MCF 10A (cell line): ENCODE results near the gene RSPRY1. TPM values are rescaled to one million over a fixed set of nuclear protein-coding genes. Genes with fewer than 3 reads are reported as not detected.

Source experiments
- BruUV-seq: library from RNA; stranded (reverse); fragments of 400-500 nt; replicated peaks from 2 replicates; lab custom pipeline; 2021; lab: Mats Ljungman, UMichigan
- CTCF ChIA-PET: fragments of 300-600 bp; sonication (Branson Sonifier 250); formaldehyde crosslinking; extraction: SDS; loops from one replicate; lab custom pipeline; 2021; ENCODE audit warnings: antibody characterized with exemption, inconsistent platforms; lab: Yijun Ruan, JAX
- POLR2A ChIA-PET: fragments of 300-600, 350-650 bp; sonication (Branson Sonifier 250); formaldehyde crosslinking; extraction: SDS; loops from one replicate; lab custom pipeline; 2020; ENCODE audit warnings: antibody characterized with exemption, inconsistent platforms; lab: Yijun Ruan, JAX
- DNase-seq: peaks from one replicate; pipeline ENCODE4 v3.0.0-alpha.2; 2018; ENCODE audit not compliant: unreplicated experiment
- H3K27ac Mint-ChIP-seq: one replicate; pipeline ENCODE4 v1.8.0; 2022; ENCODE audit warnings: mild to moderate bottlenecking, low read depth, mixed read lengths; ENCODE audit not compliant: unreplicated experiment
- H3K27me3 Mint-ChIP-seq: one replicate; pipeline ENCODE4 v1.8.0; 2022; ENCODE audit warnings: mixed read lengths; ENCODE audit not compliant: insufficient read depth, unreplicated experiment
- H3K36me3 Mint-ChIP-seq: one replicate; pipeline ENCODE4 v1.8.0; 2022; ENCODE audit warnings: mild to moderate bottlenecking, moderate library complexity, mixed read lengths; ENCODE audit not compliant: insufficient read depth, unreplicated experiment
- H3K4me1 Mint-ChIP-seq: one replicate; pipeline ENCODE4 v1.8.0; 2022; ENCODE audit warnings: mixed read lengths; ENCODE audit not compliant: insufficient read depth, unreplicated experiment
- H3K4me3 Mint-ChIP-seq: one replicate; pipeline ENCODE4 v1.8.0; 2022; ENCODE audit warnings: mild to moderate bottlenecking, moderate library complexity, mixed read lengths; ENCODE audit not compliant: unreplicated experiment
- H3K9me3 Mint-ChIP-seq: one replicate; pipeline ENCODE4 v1.8.0; 2022; ENCODE audit warnings: mixed read lengths; ENCODE audit not compliant: unreplicated experiment
- intact Hi-C: fragments of 100-400 bp; cut with micrococcal nuclease; formaldehyde crosslinking; loops from 2 replicates; pipeline ENCODE4 v1.14.1; 2022
- total RNA-seq: library from RNA; stranded (reverse); gene quantifications from 2 replicates; pipeline ENCODE4 v1.2.3, GENCODE V29; 2022
- TF ChIP-seq, protein P1 (sequence below): fragments of 200-600 bp; IDR thresholded peaks from one replicate; pipeline ENCODE4 v1.8.0; 2022; ENCODE audit warnings: antibody characterized with exemption, mild to moderate bottlenecking; ENCODE audit not compliant: unreplicated experiment

The RSPRY1 gene
- total RNA-seq, 1 experiment from 2014 or later: 55.9 TPM

DNA sequence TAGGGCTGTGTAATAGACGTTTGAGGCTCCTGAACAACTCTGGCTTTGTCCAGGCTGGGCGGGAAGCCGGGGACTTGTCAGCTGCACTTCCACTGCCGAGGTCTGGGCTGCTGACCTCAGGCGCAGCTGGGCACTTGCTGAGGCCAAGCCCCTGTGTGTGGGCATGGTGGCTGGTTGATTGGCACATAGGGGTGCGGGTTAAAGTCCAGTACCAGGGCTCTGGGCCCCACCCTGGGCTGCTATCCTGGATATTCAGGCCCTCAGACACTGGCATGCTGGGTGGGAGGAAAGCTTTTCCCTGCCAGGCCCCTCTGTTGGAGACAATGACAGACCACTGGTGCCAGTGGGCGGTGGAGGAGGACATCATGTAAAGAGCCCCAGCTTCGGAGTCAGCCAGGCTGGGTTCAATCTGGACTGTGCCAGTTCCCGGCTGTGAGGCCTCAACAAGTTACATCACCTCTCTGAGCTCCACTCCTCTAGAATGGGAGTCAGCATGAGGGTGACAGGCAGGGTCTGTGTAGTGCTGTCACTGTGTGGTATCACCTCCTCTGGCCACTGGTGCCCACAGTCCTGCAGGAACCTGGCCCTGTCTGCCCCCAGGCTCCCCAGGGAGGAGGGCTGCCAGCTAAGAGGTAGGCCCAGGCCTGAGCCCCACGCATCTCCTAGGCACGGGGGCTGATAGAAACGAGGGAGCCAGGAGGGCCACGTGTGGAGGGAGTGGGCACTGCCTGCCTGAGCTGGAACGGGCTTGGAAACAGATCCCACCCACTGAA lies 42.8 kb upstream of the RSPRY1 start:
- POLR2A ChIA-PET: no interaction called here
- Mint-ChIP-seq H3K4me3 (no peak overlapping the region), H3K9me3 (no peaks in the 10 kb centered on the region), H3K27ac (no peak overlapping the region), H3K4me1 (peaks cover 15% of the 10 kb centered on the region), H3K27me3 (no peaks in the 10 kb centered on the region), H3K36me3 (no peaks in the 10 kb centered on the region)
- no peak for DNase-seq
- CTCF ChIA-PET: interaction anchor here (0.6 to 0.7 kb wide), 3 partner anchors 37 to 235 kb away, joined by 3 read pairs; no protein-coding TSS in a partner anchor
- intact Hi-C loops: no loop called here
- TF ChIP-seq, protein P1, sequence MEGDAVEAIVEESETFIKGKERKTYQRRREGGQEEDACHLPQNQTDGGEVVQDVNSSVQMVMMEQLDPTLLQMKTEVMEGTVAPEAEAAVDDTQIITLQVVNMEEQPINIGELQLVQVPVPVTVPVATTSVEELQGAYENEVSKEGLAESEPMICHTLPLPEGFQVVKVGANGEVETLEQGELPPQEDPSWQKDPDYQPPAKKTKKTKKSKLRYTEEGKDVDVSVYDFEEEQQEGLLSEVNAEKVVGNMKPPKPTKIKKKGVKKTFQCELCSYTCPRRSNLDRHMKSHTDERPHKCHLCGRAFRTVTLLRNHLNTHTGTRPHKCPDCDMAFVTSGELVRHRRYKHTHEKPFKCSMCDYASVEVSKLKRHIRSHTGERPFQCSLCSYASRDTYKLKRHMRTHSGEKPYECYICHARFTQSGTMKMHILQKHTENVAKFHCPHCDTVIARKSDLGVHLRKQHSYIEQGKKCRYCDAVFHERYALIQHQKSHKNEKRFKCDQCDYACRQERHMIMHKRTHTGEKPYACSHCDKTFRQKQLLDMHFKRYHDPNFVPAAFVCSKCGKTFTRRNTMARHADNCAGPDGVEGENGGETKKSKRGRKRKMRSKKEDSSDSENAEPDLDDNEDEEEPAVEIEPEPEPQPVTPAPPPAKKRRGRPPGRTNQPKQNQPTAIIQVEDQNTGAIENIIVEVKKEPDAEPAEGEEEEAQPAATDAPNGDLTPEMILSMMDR: no peak
- no TSS peak for BruUV-seq

DNA sequence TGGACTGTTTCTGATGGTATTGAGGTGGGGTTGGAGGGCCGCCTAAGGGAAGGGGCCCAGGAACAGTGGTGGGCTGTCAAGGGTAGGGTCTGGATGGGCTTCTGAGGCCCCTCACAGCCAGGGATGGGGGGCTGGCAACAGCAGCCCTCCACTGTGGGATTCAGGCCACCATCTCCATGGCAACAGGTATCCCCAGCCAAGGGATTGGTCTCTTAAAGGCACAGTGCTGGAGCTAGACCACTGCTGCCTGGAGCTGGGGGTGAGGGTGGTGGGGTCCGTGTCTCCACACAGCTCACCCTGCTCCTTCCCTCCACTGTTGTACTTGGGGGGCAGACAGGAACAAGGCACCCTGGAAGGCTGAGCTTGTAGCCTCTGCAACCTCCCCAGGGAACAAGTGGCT lies 42.1 kb upstream of the RSPRY1 start:
- TF ChIP-seq, protein P1: no peak
- no peak for DNase-seq
- Mint-ChIP-seq H3K9me3 (no peaks in the 10 kb centered on the region), H3K4me3 (no peak overlapping the region), H3K27me3 (no peaks in the 10 kb centered on the region), H3K4me1 (peaks cover 15% of the 10 kb centered on the region), H3K36me3 (no peaks in the 10 kb centered on the region), H3K27ac (no peak overlapping the region)
- ChIA-PET CTCF (interaction anchor here (0.7 to 1.8 kb wide), 2 partner anchors 60 to 236 kb away, joined by 3 to 10 read pairs; no protein-coding TSS in a partner anchor), POLR2A (interaction anchor here (1.5 kb wide), 1 partner anchor 11 kb away, joined by 3 read pairs; no protein-coding TSS in a partner anchor)
- intact Hi-C loops: no loop called here
- no TSS peak for BruUV-seq

DNA sequence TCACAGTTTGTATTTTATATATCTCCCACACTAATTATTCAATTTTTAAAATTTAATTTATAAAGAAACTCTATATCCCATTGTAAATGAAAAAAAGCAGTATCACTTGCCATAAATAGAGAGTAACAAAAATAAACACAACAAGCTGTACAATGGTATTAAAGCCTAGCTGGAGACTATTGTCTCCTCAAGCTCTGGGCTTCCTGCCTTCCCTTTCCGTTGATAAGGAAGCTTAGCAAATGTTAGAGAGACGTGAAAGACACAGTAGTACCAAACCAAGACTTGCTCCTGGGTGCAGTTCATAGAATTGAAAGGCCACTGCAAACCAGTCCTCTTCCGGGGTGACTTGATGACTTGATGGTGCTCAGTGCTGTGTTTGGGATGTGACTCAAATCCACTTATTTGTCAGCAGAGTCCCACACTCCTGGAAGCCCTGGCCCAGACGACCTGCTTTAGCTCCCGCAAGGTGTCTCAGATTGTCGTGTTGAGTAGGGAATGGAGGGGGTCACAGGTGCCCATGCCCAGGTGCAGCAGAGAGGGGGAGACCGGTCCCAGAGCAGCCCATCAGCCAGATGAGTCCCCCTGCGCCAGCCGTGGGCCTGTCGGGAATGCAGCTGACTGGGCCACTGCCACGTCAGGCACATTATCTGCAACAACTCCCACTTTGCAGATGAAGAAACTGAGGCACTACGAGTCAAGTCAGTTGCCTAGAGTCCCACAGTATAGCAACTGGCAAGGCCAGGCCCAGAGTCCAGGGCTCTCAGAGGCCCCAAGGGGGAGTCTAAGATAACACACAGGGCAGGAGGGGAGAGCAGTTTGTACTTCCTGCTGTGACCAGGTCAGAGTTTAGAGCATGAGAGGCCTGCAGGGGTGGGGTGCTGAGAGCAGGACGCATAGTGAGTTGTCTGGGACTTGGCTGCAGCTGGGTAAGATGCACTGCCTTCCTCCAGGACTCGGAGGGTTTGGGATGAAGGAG lies 40.8 kb upstream of the RSPRY1 start:
- Mint-ChIP-seq H3K36me3 (peaks cover 5% of the 10 kb centered on the region), H3K4me3 (no peak overlapping the region), H3K9me3 (no peaks in the 10 kb centered on the region), H3K4me1 (peaks cover 9% of the 10 kb centered on the region), H3K27ac (no peak overlapping the region), H3K27me3 (no peaks in the 10 kb centered on the region)
- POLR2A ChIA-PET: interaction anchor here (0.6 to 1.5 kb wide), 3 partner anchors 9 to 18 kb away, joined by 3 read pairs; no protein-coding TSS in a partner anchor
- TF ChIP-seq, protein P1: no peak
- CTCF ChIA-PET: interaction anchor here (1.8 kb wide), 1 partner anchor 61 kb away, joined by 10 read pairs; no protein-coding TSS in a partner anchor
- intact Hi-C loops: no loop called here
- no peak for DNase-seq
- no TSS peak for BruUV-seq
